Naive thymus-derived CD8-positive, alpha-beta T cell (primary cell): ENCODE results near the gene KCNN1. TPM values are rescaled to one million over a fixed set of nuclear protein-coding genes. Genes with fewer than 3 reads are reported as not detected.

Experiments used
- ATAC-seq, 2 donors: fragments of 150-1000 bp; cut with Tn5 transposase in 1 of 2; sonication (Bioruptor Pico), chemical (Tn5 transposase) in 1 of 2; 1 replicate in 1 of 2; 2 replicates in 1 of 2; pipeline ENCODE4 v1.10.0; 2021; ENCODE audit warnings: mild to moderate bottlenecking in 2 of 2, moderate library complexity in 2 of 2
- POLR2A ChIA-PET: fragments of 350-600 bp; sonication (Branson Sonifier 250); formaldehyde crosslinking; loops from one replicate; lab custom pipeline; 2021; ENCODE audit warnings: antibody characterized with exemption; lab: Charles Lee
- DNase-seq, 10 donors: peaks; one replicate each; pipeline versions ENCODE4 v3.0.0 to v3.0.0-alpha.2; 2020 to 2022
- H3K27ac Mint-ChIP-seq, 10 donors: one replicate each; pipeline ENCODE4 v1.8.0; 2020 to 2022; ENCODE audit warnings: mild to moderate bottlenecking in 10 of 10, mixed read lengths in 10 of 10, moderate library complexity in 4 of 10, inconsistent platforms in 1 of 10
- H3K27me3 Mint-ChIP-seq, 5 donors: one replicate each; pipeline ENCODE4 v1.8.0; 2021 to 2022; ENCODE audit warnings: mixed read lengths in 5 of 5
- H3K36me3 Mint-ChIP-seq, 3 donors: one replicate each; pipeline ENCODE4 v1.8.0; 2020 to 2022; ENCODE audit warnings: mixed read lengths in 3 of 3, mild to moderate bottlenecking in 2 of 3, inconsistent platforms in 1 of 3
- H3K4me1 Mint-ChIP-seq, 4 donors: one replicate each; pipeline ENCODE4 v1.8.0; 2021 to 2022; ENCODE audit warnings: mixed read lengths in 4 of 4
- H3K4me3 Mint-ChIP-seq, 10 donors: one replicate each; pipeline ENCODE4 v1.8.0; 2020 to 2022; ENCODE audit warnings: mild to moderate bottlenecking in 10 of 10, mixed read lengths in 10 of 10, moderate library complexity in 6 of 10, inconsistent platforms in 1 of 10
- H3K9me3 Mint-ChIP-seq, 9 donors: one replicate each; pipeline ENCODE4 v1.8.0; 2020 to 2022; ENCODE audit warnings: mixed read lengths in 9 of 9, mild to moderate bottlenecking in 3 of 9, inconsistent platforms in 1 of 9, moderate library complexity in 1 of 9
- polyA plus RNA-seq, 3 donors: library from polyadenylated mRNA; unstranded; fragments of 300-500 nt; fragmentation: Illumina TruSeq; gene quantifications; one replicate each; pipeline ENCODE4 v1.2.3, GENCODE V29; 2021
- total RNA-seq, 8 experiments: library from RNA in 2 of 8; stranded (reverse) in 2 of 8; gene quantifications; one replicate each; pipeline ENCODE4 v1.2.3 and lab custom pipeline; 2021 to 2026

KCNN1 gene
- total and polyA plus RNA-seq, 5 experiments from 2014 or later: not detected

DNA sequence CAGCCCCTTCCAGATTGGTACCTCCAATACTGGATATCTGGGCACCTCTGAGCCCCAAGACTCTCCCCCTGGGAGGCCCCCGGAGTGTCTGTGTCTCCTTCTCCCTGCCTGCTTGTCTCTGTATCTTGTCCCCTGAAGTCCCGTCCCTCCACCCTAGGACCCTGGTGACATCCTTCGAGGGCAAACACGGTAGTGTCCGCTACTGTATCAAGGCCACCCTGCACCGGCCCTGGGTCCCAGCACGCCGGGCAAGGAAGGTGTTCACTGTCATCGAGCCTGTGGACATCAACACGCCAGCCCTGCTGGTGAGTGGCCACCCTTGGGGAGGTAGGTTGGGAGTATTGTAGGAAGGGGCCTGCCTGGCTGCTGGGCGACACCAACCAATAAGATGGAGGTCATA is 41.9 kb downstream of the KCNN1 start:
- peaks cover 0 to 3% (median 0%) of the 10 kb centered on the region in 9 donors for H3K9me3 Mint-ChIP-seq
- peaks cover 5 to 46% (median 16%) of the 10 kb centered on the region in 3 donors for H3K36me3 Mint-ChIP-seq
- DNase-seq: no peak
- ATAC-seq: no peak
- peaks cover 23 to 53% (median 41%) of the 10 kb centered on the region in 4 donors for H3K4me1 Mint-ChIP-seq
- H3K27ac Mint-ChIP-seq: peak overlapping the region; percentile 68 to 98 (median 96)
- POLR2A ChIA-PET: interaction anchor here (0.6 to 14.4 kb wide), 24 partner anchors 8 to 1590 kb away, joined by 3 to 267 read pairs (median 6); partner anchors contain the start of genes CCDC124, IL12RB1, JUND and MAST3
- no peaks in the 10 kb centered on the region for H3K27me3 Mint-ChIP-seq
- H3K4me3 Mint-ChIP-seq: peak overlapping the region; percentile 84 to 97 (median 90)

DNA sequence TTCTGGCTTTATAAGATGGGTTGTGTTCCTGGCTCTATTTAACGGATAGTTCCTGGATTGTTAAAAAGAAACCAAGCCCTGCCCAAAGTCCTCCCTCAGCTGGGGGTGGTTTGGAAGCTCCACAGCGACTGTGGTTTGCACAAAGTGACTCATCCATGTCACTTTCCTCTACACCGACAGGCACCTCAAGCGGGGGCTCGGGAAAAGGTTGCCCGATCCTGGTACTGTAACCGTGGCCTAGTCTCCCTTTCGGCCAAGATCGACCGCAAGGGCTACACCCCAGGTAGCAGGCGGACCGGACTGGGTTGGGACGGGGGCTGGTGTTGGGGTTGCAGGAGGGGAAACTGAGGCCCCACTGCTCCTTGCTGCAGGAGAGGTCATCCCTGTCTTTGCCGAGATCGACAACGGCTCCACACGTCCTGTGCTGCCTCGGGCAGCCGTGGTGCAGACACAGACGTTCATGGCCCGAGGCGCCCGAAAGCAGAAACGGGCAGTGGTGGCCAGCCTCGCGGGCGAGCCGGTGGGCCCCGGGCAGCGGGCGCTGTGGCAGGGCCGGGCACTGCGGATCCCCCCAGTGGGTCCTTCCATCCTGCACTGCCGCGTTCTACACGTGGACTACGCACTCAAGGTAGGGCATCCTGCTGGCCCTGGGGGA is 42.6 kb downstream of the KCNN1 start:
- Mint-ChIP-seq H3K4me1 (peaks cover 30 to 60% (median 49%) of the 10 kb centered on the region in 4 donors), H3K27ac (peak overlapping the region; percentile 22 to 98 (median 94)), H3K9me3 (peaks cover 0 to 3% (median 0%) of the 10 kb centered on the region in 9 donors), H3K27me3 (no peaks in the 10 kb centered on the region), H3K36me3 (peaks cover 5 to 53% (median 22%) of the 10 kb centered on the region in 3 donors), H3K4me3 (peak overlapping the region; percentile 84 to 97 (median 90))
- POLR2A ChIA-PET: interaction anchor here (0.6 to 14.4 kb wide), 10 partner anchors 8 to 271 kb away, joined by 3 to 267 read pairs (median 11); partner anchors contain the start of genes CCDC124 and JUND
- DNase-seq: no peak
- no peak for ATAC-seq

DNA sequence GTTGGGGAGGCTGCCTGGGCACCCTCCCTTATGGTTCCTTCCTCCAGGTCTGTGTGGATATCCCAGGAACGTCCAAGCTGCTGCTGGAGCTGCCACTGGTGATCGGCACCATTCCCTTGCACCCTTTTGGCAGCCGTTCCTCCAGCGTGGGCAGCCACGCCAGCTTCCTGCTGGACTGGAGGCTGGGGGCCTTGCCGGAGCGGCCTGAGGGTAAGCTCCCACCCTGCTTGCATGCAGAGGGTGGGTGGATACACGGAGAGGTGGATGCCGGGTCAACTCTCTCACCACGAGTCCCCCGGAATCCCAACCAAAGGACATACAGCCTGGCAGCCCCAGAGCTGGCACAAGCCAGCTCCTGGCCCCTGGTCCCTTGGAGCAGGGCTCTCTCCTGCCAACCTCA is 43.2 kb downstream of the KCNN1 start:
- H3K27ac Mint-ChIP-seq: peak overlapping the region in 7 of 10 donors; percentile 22 to 95 (median 85)
- H3K4me1 Mint-ChIP-seq: peaks cover 30 to 64% (median 55%) of the 10 kb centered on the region in 4 donors
- ATAC-seq (no peak), DNase-seq (no peak)
- H3K27me3 Mint-ChIP-seq: no peaks in the 10 kb centered on the region
- H3K36me3 Mint-ChIP-seq: peaks cover 5 to 50% (median 22%) of the 10 kb centered on the region in 3 donors
- peak overlapping the region in 7 of 10 donors; percentile 57 to 86 (median 81) for H3K4me3 Mint-ChIP-seq
- POLR2A ChIA-PET: interaction anchor here (0.6 to 14.4 kb wide), 11 partner anchors 8 to 270 kb away, joined by 3 to 267 read pairs (median 3); partner anchors contain the start of gene CCDC124
- H3K9me3 Mint-ChIP-seq: peaks cover 0 to 3% (median 0%) of the 10 kb centered on the region in 9 donors

- ATAC-seq (peak; percentile 24 to 35), DNase-seq (peak in 1 of 10 donors; percentile 26)
- H3K9me3 Mint-ChIP-seq: no peaks in the 10 kb centered on the region
- peak overlapping the region; percentile 95 to 100 (median 98) for H3K27ac Mint-ChIP-seq
- H3K36me3 Mint-ChIP-seq: peaks cover 5 to 52% (median 28%) of the 10 kb centered on the region in 3 donors
- H3K27me3 Mint-ChIP-seq: no peaks in the 10 kb centered on the region
- H3K4me3 Mint-ChIP-seq: peak overlapping the region; percentile 61 to 95 (median 84)
- POLR2A ChIA-PET: interaction anchor here (0.6 to 14.4 kb wide), 13 partner anchors 10 to 271 kb away, joined by 3 to 267 read pairs (median 6); partner anchors contain the start of genes JAK3 and JUND
- H3K4me1 Mint-ChIP-seq: peaks cover 35 to 75% (median 68%) of the 10 kb centered on the region in 4 donors
Observed at GRCh38 chr19:18013210-18014111, 46.6 kb downstream of the KCNN1 start.

- peak overlapping the region; percentile 95 to 100 (median 98) for H3K27ac Mint-ChIP-seq
Observed at GRCh38 chr19:18014197-18014596, 47.3 kb downstream of the KCNN1 start.

GRCh38 chr19:18016209-18016910 is 49.5 kb downstream of the KCNN1 start:
- H3K27ac Mint-ChIP-seq: peak overlapping the region; percentile 79 to 98 (median 86)
- DNase-seq: no peak
- peaks cover 42 to 75% (median 72%) of the 10 kb centered on the region in 4 donors for H3K4me1 Mint-ChIP-seq
- H3K27me3 Mint-ChIP-seq: no peaks in the 10 kb centered on the region
- H3K9me3 Mint-ChIP-seq: no peaks in the 10 kb centered on the region
- H3K4me3 Mint-ChIP-seq: peak overlapping the region in 5 of 10 donors; percentile 7 to 50 (median 29)
- POLR2A ChIA-PET: interaction anchor here (1.0 to 14.4 kb wide), 8 partner anchors 8 to 151 kb away, joined by 3 to 267 read pairs (median 20); partner anchors contain the start of gene ARRDC2
- no peak for ATAC-seq
- peaks cover 5 to 37% (median 23%) of the 10 kb centered on the region in 3 donors for H3K36me3 Mint-ChIP-seq

More at GRCh38 chr19:18014197-18014596, 47.3 kb downstream of the KCNN1 start:
- Mint-ChIP-seq H3K27me3 (no peaks in the 10 kb centered on the region), H3K9me3 (no peaks in the 10 kb centered on the region), H3K4me3 (peak overlapping the region; percentile 61 to 95 (median 84)), H3K4me1 (peaks cover 33 to 71% (median 66%) of the 10 kb centered on the region in 4 donors), H3K36me3 (peaks cover 5 to 49% (median 28%) of the 10 kb centered on the region in 3 donors)
- ATAC-seq (peak; percentile 80 to 88), DNase-seq (peak; percentile 50 to 86 (median 70))
- POLR2A ChIA-PET: interaction anchor here (1.1 to 14.4 kb wide), 10 partner anchors 10 to 267 kb away, joined by 4 to 267 read pairs (median 10); partner anchors contain the start of genes JAK3 and JUND

- H3K4me1 Mint-ChIP-seq: peaks cover 50 to 85% (median 82%) of the 10 kb centered on the region in 4 donors
- H3K9me3 Mint-ChIP-seq: no peaks in the 10 kb centered on the region
- DNase-seq (no peak), ATAC-seq (no peak)
- H3K36me3 Mint-ChIP-seq: peaks cover 5 to 27% (median 23%) of the 10 kb centered on the region in 3 donors
- peak overlapping the region; percentile 78 to 91 (median 86) for H3K27ac Mint-ChIP-seq
- H3K27me3 Mint-ChIP-seq: no peaks in the 10 kb centered on the region
- H3K4me3 Mint-ChIP-seq: peak overlapping the region in 7 of 10 donors; percentile 21 to 51 (median 30)
- POLR2A ChIA-PET: interaction anchor here (0.6 to 14.4 kb wide), 9 partner anchors 9 to 150 kb away, joined by 3 to 267 read pairs (median 5); partner anchors contain the start of gene ARRDC2
Observed at GRCh38 chr19:18017275-18018083, 50.6 kb downstream of the KCNN1 start.

GRCh38 chr19:18020212-18021085 is 53.5 kb downstream of the KCNN1 start:
- POLR2A ChIA-PET: interaction anchor here (0.9 to 9.9 kb wide), 8 partner anchors 9 to 36 kb away, joined by 5 to 214 read pairs (median 14); partner anchors contain the start of gene ARRDC2
- ATAC-seq (no peak), DNase-seq (no peak)
- peaks cover 0 to 3% (median 3%) of the 10 kb centered on the region in 3 donors for H3K36me3 Mint-ChIP-seq
- H3K9me3 Mint-ChIP-seq: no peaks in the 10 kb centered on the region
- H3K27me3 Mint-ChIP-seq: peaks cover 0 to 1% (median 0%) of the 10 kb centered on the region in 5 donors
- peak overlapping the region; percentile 91 to 99 (median 98) for H3K27ac Mint-ChIP-seq
- peaks cover 43 to 80% (median 76%) of the 10 kb centered on the region in 4 donors for H3K4me1 Mint-ChIP-seq
- H3K4me3 Mint-ChIP-seq: peak overlapping the region in 9 of 10 donors; percentile 36 to 78 (median 74)

GRCh38 chr19:18021121-18021755 is 54.3 kb downstream of the KCNN1 start:
- peak; percentile 43 to 67 for ATAC-seq
- Mint-ChIP-seq H3K4me1 (peaks cover 42 to 79% (median 73%) of the 10 kb centered on the region in 4 donors), H3K36me3 (no peaks in the 10 kb centered on the region), H3K9me3 (no peaks in the 10 kb centered on the region), H3K27ac (peak overlapping the region; percentile 91 to 99 (median 98)), H3K27me3 (peaks cover 0 to 1% (median 0%) of the 10 kb centered on the region in 5 donors), H3K4me3 (peak overlapping the region; percentile 22 to 82 (median 74))
- DNase-seq: peak; percentile 50 to 89 (median 65)
- POLR2A ChIA-PET: interaction anchor here (0.9 to 9.9 kb wide), 8 partner anchors 8 to 35 kb away, joined by 4 to 214 read pairs (median 10); partner anchors contain the start of gene ARRDC2
